Keratinocyte (primary cell): Measurements from ENCODE around the gene SIPA1L3. TPM values are rescaled to one million over a fixed set of nuclear protein-coding genes. Genes with fewer than 3 reads are reported as not detected.

Experiments used
- DNase-seq: peaks from one replicate; pipeline ENCODE4 v3.0.0-alpha.2; 2011; ENCODE audit warnings: low read depth, missing footprints, low spot score
- FAIRE-seq: peaks from 2 replicates; lab custom pipeline; 2011; peaks lifted over from hg19 to GRCh38; lab: Jason Lieb, UNC
- H2AFZ ChIP-seq: 2 replicates; pipeline ENCODE4 v1.6.0; 2012; ENCODE audit warnings: low read length, control low read depth, inconsistent platforms; ENCODE audit not compliant: control insufficient read depth
- H3K27ac ChIP-seq: 2 replicates; pipeline ENCODE4 v1.5.1; 2011; ENCODE audit warnings: low read length; ENCODE audit not compliant: control insufficient read depth, insufficient read depth
- H3K27me3 ChIP-seq: 3 replicates; pipeline ENCODE4 v1.6.0; 2011; ENCODE audit warnings: low read length; ENCODE audit not compliant: control insufficient read depth, insufficient read depth; ENCODE audit errors: extremely low read depth
- H3K36me3 ChIP-seq, 2 experiments: 2 replicates in 1 of 2; 3 replicates in 1 of 2; pipeline ENCODE4 v1.5.1; 2011; ENCODE audit warnings: low read length in 2 of 2, mild to moderate bottlenecking in 1 of 2; ENCODE audit not compliant: control insufficient read depth in 2 of 2, insufficient read depth in 2 of 2; ENCODE audit errors: extremely low read depth in 1 of 2
- H3K4me1 ChIP-seq: 3 replicates; pipeline ENCODE4 v1.5.1; 2011; ENCODE audit warnings: low read length; ENCODE audit not compliant: control insufficient read depth, insufficient read depth; ENCODE audit errors: extremely low read depth
- H3K4me2 ChIP-seq: 3 replicates; pipeline ENCODE4 v1.6.0; 2011; ENCODE audit warnings: low read depth, low read length; ENCODE audit not compliant: control insufficient read depth, insufficient read depth; ENCODE audit errors: extremely low read depth
- H3K4me3 ChIP-seq, 3 experiments: fragments of 200-600 bp in 1 of 3; sonication (generic) in 1 of 3; 2 replicates in 2 of 3; 3 replicates in 1 of 3; pipeline ENCODE4 v1.5.1; 2011 to 2016; ENCODE audit warnings: low read length in 3 of 3, mild to moderate bottlenecking in 3 of 3, control low read depth in 2 of 3, inconsistent platforms in 1 of 3, low read depth in 1 of 3, mixed read lengths in 1 of 3, mixed run types in 1 of 3, moderate library complexity in 1 of 3; ENCODE audit not compliant: control insufficient read depth in 2 of 3, insufficient read depth in 2 of 3; ENCODE audit errors: extremely low read depth in 1 of 3
- H3K79me2 ChIP-seq: 2 replicates; pipeline ENCODE4 v1.6.0; 2012; ENCODE audit warnings: low read length; ENCODE audit not compliant: control insufficient read depth, insufficient read depth
- H3K9ac ChIP-seq: 3 replicates; pipeline ENCODE4 v1.6.0; 2011; ENCODE audit warnings: low read length; ENCODE audit not compliant: control insufficient read depth, insufficient read depth; ENCODE audit errors: extremely low read depth
- H3K9me1 ChIP-seq: 3 replicates; pipeline ENCODE4 v1.6.0; 2011; ENCODE audit warnings: low read length; ENCODE audit not compliant: control insufficient read depth, insufficient read depth; ENCODE audit errors: extremely low read depth
- H3K9me3 ChIP-seq: 2 replicates; pipeline ENCODE4 v1.5.1; 2012; ENCODE audit warnings: low read depth, low read length; ENCODE audit not compliant: control insufficient read depth
- H4K20me1 ChIP-seq: 3 replicates; pipeline ENCODE4 v1.6.0; 2011; ENCODE audit warnings: low read length; ENCODE audit not compliant: control insufficient read depth, insufficient read depth; ENCODE audit errors: extremely low read depth
- CTCF ChIP-seq, 3 experiments: IDR thresholded peaks in 1 of 3; conservative IDR thresholded peaks in 1 of 3; optimal IDR thresholded peaks in 1 of 3; 2 replicates in 2 of 3; 3 replicates in 1 of 3; pipeline versions ENCODE3 to v1.5.1; 2011; ENCODE audit warnings: low read length in 3 of 3, mild to moderate bottlenecking in 3 of 3, moderate library complexity in 2 of 3, control low read depth in 1 of 3, inconsistent platforms in 1 of 3; ENCODE audit not compliant: insufficient read depth in 2 of 3; ENCODE audit errors: extremely low read depth in 1 of 3
- EZH2 ChIP-seq: IDR thresholded peaks from one replicate; pipeline ENCODE4 v1.6.1; 2012; ENCODE audit warnings: inconsistent platforms, mild to moderate bottlenecking, low read length, moderate library complexity
- dilution Hi-C: fragments of 300-500 bp; cut with MboI; formaldehyde crosslinking; loops from one replicate; pipeline ENCODE4 v1.7.0; 2020; ENCODE audit warnings: low sequenced_read_pairs; ENCODE audit not compliant: extremely low pct_ligation_motif_present
- polyA plus RNA-seq, 5 experiments: library from polyadenylated mRNA; depleted of rRNA in 3 of 5; stranded (reverse) in 3 of 5; stranded (forward) in 1 of 5; unstranded in 1 of 5; fragments of >200 nt; gene quantifications; 1 replicate in 1 of 5; 2 replicates in 3 of 5; 3 replicates in 1 of 5; pipeline versions ENCODE4 v1.2.1 to v1.2.3, GENCODE V29; 2011 to 2012; ENCODE audit warnings: missing spikeins in 2 of 5, low read depth in 1 of 5, low replicate concordance in 1 of 5

SIPA1L3 gene
- polyA plus RNA-seq, 1 donor (not counting 4 experiments of a cell fraction or from before 2014, with no cell fraction given), result 8.0 TPM

GRCh38 chr19:37886571-37886970, 20.4 kb upstream of the SIPA1L3 start:
- no peak for FAIRE-seq
- H3K9me3 ChIP-seq, result peaks cover 2% of the 10 kb centered on the region

GRCh38 chr19:37893845-37894575, 13.0 kb upstream of the SIPA1L3 start:
- DNase-seq, result no peak
- H3K4me1 ChIP-seq, result no peaks in the 10 kb centered on the region
- H3K4me2 ChIP-seq, result no peak overlapping the region
- FAIRE-seq, result no peak
- H3K9me1 ChIP-seq, result no peaks in the 10 kb centered on the region
- no peak overlapping the region for H3K4me3 ChIP-seq
- no peak overlapping the region for H2AFZ ChIP-seq
- no peaks in the 10 kb centered on the region for H3K79me2 ChIP-seq
- no peaks in the 10 kb centered on the region for H3K9me3 ChIP-seq
- no peak overlapping the region for H3K9ac ChIP-seq
- H4K20me1 ChIP-seq, result no peaks in the 10 kb centered on the region
- no peaks in the 10 kb centered on the region for H3K36me3 ChIP-seq
- TF ChIP-seq EZH2 (no peak), CTCF (optimal IDR thresholded peaks at IDR 0.05 in 1 of 3, IDR thresholded peaks at IDR 0.05 in 1 of 3, conservative IDR thresholded peaks at IDR 0.05 in 1 of 3; ENCODE audit: extremely low read depth in 1 of 3, insufficient read depth in 2 of 3, low read length in 3 of 3) (no peak)
- no peaks in the 10 kb centered on the region for H3K27me3 ChIP-seq
- dilution Hi-C loops, result no loop called here
- H3K27ac ChIP-seq, result no peak overlapping the region

More at GRCh38 chr19:37886571-37886970, 20.4 kb upstream of the SIPA1L3 start:
- Histone ChIP-seq H2AFZ (no peak overlapping the region), H3K4me1 (no peaks in the 10 kb centered on the region), H3K36me3 (no peaks in the 10 kb centered on the region), H4K20me1 (no peaks in the 10 kb centered on the region), H3K79me2 (no peaks in the 10 kb centered on the region), H3K9ac (no peak overlapping the region), H3K9me1 (no peaks in the 10 kb centered on the region), H3K4me2 (no peak overlapping the region), H3K4me3 (no peak overlapping the region), H3K27ac (no peak overlapping the region), H3K27me3 (peaks cover 17% of the 10 kb centered on the region)
- TF ChIP-seq EZH2 (no peak), CTCF (optimal IDR thresholded peaks at IDR 0.05 in 1 of 3, IDR thresholded peaks at IDR 0.05 in 1 of 3, conservative IDR thresholded peaks at IDR 0.05 in 1 of 3; ENCODE audit: extremely low read depth in 1 of 3, insufficient read depth in 2 of 3, low read length in 3 of 3) (no peak)
- dilution Hi-C loops, result no loop called here
- no peak for DNase-seq
